Measurements from ENCODE around the gene TCERG1L. TPM values are rescaled to one million over a fixed set of nuclear protein-coding genes. Genes with fewer than 3 reads are reported as not detected.

TCERG1L gene
- polyA plus RNA-seq, 1 of the 3 experiments (the other 2 are of a cell fraction) = not detected

- H3F3A ChIP-seq (replicated peaks; ENCODE audit: insufficient read depth) = no peaks in the 10 kb centered on the region
- 48% methylated on average over 12 of the region's 12 CpGs for WGBS (ENCODE audit: low lambda C conversion rate)
- no peak overlapping the region for H3K9ac ChIP-seq
- no peaks in the 10 kb centered on the region for H3K79me2 ChIP-seq (ENCODE audit: insufficient read depth)
- no peak overlapping the region for H3K4me3 ChIP-seq (ENCODE audit: low read depth in 2 of 2, low read length in 1 of 2)
- TF ChIP-seq MEF2A (IDR thresholded peaks at IDR 0.05; ENCODE audit: borderline replicate concordance, low read depth) (no peak), GABPA (IDR thresholded peaks at IDR 0.05; ENCODE audit: low read depth) (no peak), YY1 (IDR thresholded peaks at IDR 0.05; ENCODE audit: low read depth) (no peak), POLR2AphosphoS5 (IDR thresholded peaks at IDR 0.05; ENCODE audit: low read depth, low read length) (no peak), SIN3A (IDR thresholded peaks at IDR 0.05; ENCODE audit: borderline replicate concordance, low read depth, low read length) (no peak), CTCF (IDR thresholded peaks at IDR 0.05) (no peak), USF2 (IDR thresholded peaks at IDR 0.05; ENCODE audit: borderline replicate concordance, low read depth, low read length) (no peak), CHD2 (IDR thresholded peaks at IDR 0.05; ENCODE audit: low read length, partially characterized antibody) (no peak), PBX3 (IDR thresholded peaks at IDR 0.05) (no peak), JUND (IDR thresholded peaks at IDR 0.05) (no peak), NRF1 (IDR thresholded peaks at IDR 0.05; ENCODE audit: low read depth, low read length) (no peak), RAD21 (IDR thresholded peaks at IDR 0.05; ENCODE audit: low read length) (no peak), IRF3 (IDR thresholded peaks at IDR 0.05; ENCODE audit: low read depth, low read length) (no peak), EP300 (IDR thresholded peaks at IDR 0.05; ENCODE audit: borderline replicate concordance in 1 of 2, low read depth in 1 of 2, low read length in 1 of 2) (no peak)
- H3K9me2 ChIP-seq = no peaks in the 10 kb centered on the region
- peaks cover 0 to 9% of the 10 kb centered on the region in 2 experiments; a peak in 1 of 4 replicates for H3K4me1 ChIP-seq (ENCODE audit: control insufficient read depth in 1 of 2, insufficient read depth in 2 of 2, low read depth in 1 of 2, low read length in 1 of 2)
- H3K27ac ChIP-seq (ENCODE audit: low read depth in 2 of 2, low read length in 1 of 2) = no peak overlapping the region
- peak; percentile 12 for DNase-seq
- no peak overlapping the region for H2AFZ ChIP-seq (ENCODE audit: low read depth)
- ChIA-PET CTCF (interaction anchor here (1.1 kb wide), 1 partner anchor 24 kb away, joined by 3 read pairs; no protein-coding TSS in a partner anchor), POLR2A (no interaction called here)
- H3K27me3 ChIP-seq (ENCODE audit: insufficient read depth) = no peaks in the 10 kb centered on the region
- no peaks in the 10 kb centered on the region for H3K36me3 ChIP-seq (replicated peaks in 1 of 2; ENCODE audit: control insufficient read depth in 1 of 2, insufficient read depth in 2 of 2, low read length in 1 of 2)
- H3K4me2 ChIP-seq = no peak overlapping the region
- H3K9me3 ChIP-seq = no peaks in the 10 kb centered on the region
- no peaks in the 10 kb centered on the region for H4K20me1 ChIP-seq (ENCODE audit: insufficient read depth)
Observed at GRCh38 chr10:131271966-131272365, 39.6 kb downstream of the TCERG1L start.
